GM21360 (cell line): ENCODE data around the gene TNFSF11.

ENCODE experiments used
- ATAC-seq: cut with Tn5 transposase; IDR thresholded peaks from one replicate; pipeline ENCODE4 v1.9.1; 2021; ENCODE audit warnings: mild to moderate bottlenecking, moderate library complexity; ENCODE audit not compliant: unreplicated experiment

The TNFSF11 gene

DNA sequence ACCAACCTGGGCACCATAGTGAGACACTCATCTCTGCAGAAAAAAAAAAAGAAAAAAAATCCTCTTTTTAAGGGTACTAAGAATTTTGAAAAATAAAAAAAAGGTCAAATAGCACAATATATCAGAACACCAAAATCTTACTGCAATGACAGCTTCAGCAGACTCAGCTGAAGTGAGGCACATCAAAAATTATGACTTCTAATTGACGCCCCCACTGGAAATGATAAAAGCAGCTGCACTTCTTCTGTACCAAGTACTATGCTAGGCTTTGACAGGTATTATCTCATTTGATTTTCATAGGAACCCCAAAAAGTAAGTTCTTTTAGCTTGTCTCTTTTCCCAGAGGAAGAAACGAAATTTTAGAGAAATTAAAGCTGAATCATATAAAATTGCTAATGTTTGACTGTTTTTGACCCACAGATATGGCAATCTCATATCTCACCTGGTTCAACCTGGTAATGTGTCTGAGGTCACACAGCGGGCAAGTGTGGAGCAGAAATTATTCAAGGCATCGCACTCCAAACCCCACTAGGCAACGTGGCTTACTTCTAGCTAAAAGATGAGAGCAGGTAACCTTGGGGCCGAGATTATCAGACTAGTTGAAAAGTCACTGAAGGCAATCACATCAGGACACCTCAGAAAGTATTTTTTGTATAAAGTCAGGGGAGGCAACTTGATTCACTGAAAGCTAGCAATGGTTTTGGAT, 78.1 kb downstream of the TNFSF11 start:
- ATAC-seq: no peak

GRCh38 chr13:42652642-42653415, 78.9 kb downstream of the TNFSF11 start:
- no peak for ATAC-seq

- no peak for ATAC-seq
Measured at GRCh38 chr13:42653679-42654078, 79.7 kb downstream of the TNFSF11 start.

DNA sequence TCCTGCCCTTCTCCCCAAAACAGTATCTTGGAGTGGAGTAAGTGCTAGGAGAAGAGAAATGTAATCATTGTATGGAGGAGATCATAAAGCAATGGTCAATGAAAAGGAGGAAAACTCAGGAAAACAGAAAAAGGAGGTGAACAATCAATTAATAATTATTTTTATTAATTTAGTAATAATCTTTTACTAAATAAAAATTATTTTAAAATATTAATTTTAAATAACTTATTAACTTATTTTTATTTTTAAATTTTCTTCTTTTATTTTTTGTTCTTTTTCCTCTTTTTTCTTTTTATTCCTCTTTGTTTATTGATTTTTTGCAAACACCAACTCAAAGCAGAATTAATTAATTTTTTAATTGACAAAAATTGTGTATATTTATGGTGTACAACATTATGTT, 80.3 kb downstream of the TNFSF11 start:
- ATAC-seq: no peak

DNA sequence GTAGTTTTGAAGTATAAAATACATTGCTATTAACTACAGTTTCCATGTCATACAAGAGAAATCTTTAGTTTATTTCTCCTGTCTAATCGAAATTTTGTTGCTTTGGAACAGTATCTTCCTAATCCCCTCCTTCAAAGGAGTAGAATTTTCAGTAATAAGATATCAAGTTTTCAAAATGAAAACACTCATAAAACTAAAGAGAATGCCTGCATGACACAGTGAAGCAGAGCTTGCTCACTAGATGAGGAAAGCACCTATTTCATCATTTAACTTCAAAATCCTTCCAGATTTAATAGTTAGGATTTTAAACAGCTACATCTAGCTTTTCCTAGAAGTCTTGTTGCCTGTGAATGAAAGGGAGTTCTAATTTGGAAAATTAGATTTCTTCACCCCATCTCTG, 80.8 kb downstream of the TNFSF11 start:
- no peak for ATAC-seq

- no peak for ATAC-seq
Measured at GRCh38 chr13:42656161-42656560, 82.2 kb downstream of the TNFSF11 start.

DNA sequence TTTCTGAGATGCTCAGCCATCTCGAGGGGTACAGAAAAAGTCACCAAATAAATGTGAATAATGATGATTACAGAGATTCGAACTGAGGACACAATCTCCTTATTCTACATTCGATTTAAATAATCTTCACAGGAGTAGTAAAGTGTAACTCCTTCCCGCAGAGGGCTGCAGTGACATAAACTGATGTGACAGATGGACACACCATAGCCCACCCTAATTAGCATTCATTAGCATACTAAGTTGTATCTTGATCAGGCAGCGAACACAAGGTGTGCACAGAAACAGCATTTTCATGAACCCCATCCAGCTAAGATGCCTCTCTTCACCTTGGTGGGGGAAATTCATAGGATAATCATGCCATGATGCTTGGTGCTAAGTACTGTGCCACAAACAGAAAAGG, 83.0 kb downstream of the TNFSF11 start:
- no peak for ATAC-seq
